Mesendoderm (in vitro differentiated cells): ENCODE measurements around the gene CEP295NL.
"Not testable (repeated sequence)": the region's sequence is repeated elsewhere in the genome, so short reads cannot be mapped to it uniquely, and the experiment has no call there.

Source experiments
- DNase-seq: peaks from one replicate; pipeline ENCODE4 v3.0.0; 2013
- H2AK5ac ChIP-seq: 2 replicates; pipeline ENCODE4 v1.6.1; 2013; ENCODE audit warnings: low read length, inconsistent platforms
- H2BK120ac ChIP-seq: 2 replicates; pipeline ENCODE4 v1.6.1; 2013; ENCODE audit warnings: low read depth, mild to moderate bottlenecking, low read length, moderate library complexity, mixed read lengths
- H2BK15ac ChIP-seq: replicated peaks from 2 replicates; pipeline ENCODE4 v1.6.1; 2013; ENCODE audit warnings: low read depth, mild to moderate bottlenecking, moderate library complexity
- H2BK5ac ChIP-seq: 2 replicates; pipeline ENCODE4 v1.6.1; 2013; ENCODE audit warnings: low read length, inconsistent platforms
- H3K18ac ChIP-seq: 2 replicates; pipeline ENCODE4 v1.6.1; 2013; ENCODE audit warnings: mild to moderate bottlenecking, low read length, mixed read lengths
- H3K23ac ChIP-seq: one replicate; pipeline ENCODE4 v1.6.1; 2013; ENCODE audit warnings: low read length
- H3K27ac ChIP-seq: 2 replicates; pipeline ENCODE4 v1.5.1; 2013; ENCODE audit warnings: low read depth, mild to moderate bottlenecking, inconsistent platforms, low read length, moderate library complexity
- H3K27me3 ChIP-seq: 2 replicates; pipeline ENCODE4 v1.6.1; 2013; ENCODE audit warnings: low read length, control low read depth, mild to moderate bottlenecking, inconsistent platforms; ENCODE audit not compliant: insufficient read depth, poor library complexity
- H3K36me3 ChIP-seq: 2 replicates; pipeline ENCODE4 v1.6.1; 2013; ENCODE audit warnings: low read length, inconsistent platforms; ENCODE audit not compliant: control insufficient read depth, insufficient read depth
- H3K4ac ChIP-seq: one replicate; pipeline ENCODE4 v1.6.1; 2013; ENCODE audit warnings: low read depth, mild to moderate bottlenecking, low read length, moderate library complexity
- H3K4me1 ChIP-seq: 2 replicates; pipeline ENCODE4 v1.6.1; 2013; ENCODE audit warnings: low read depth, low read length, inconsistent platforms; ENCODE audit not compliant: control insufficient read depth
- H3K4me2 ChIP-seq: 2 replicates; pipeline ENCODE4 v1.6.1; 2013; ENCODE audit warnings: low read length
- H3K4me3 ChIP-seq: 2 replicates; pipeline ENCODE4 v1.5.1; 2013; ENCODE audit warnings: mild to moderate bottlenecking, low read length
- H3K56ac ChIP-seq: one replicate; pipeline ENCODE4 v1.6.1; 2013; ENCODE audit warnings: low read length
- H3K79me1 ChIP-seq: 2 replicates; pipeline ENCODE4 v1.6.1; 2013; ENCODE audit warnings: low read length, inconsistent platforms
- H3K79me2 ChIP-seq: 2 replicates; pipeline ENCODE4 v1.6.1; 2013; ENCODE audit warnings: mild to moderate bottlenecking, low read length; ENCODE audit not compliant: control insufficient read depth, insufficient read depth
- H3K9ac ChIP-seq: 2 replicates; pipeline ENCODE4 v1.6.1; 2013; ENCODE audit warnings: low read length, inconsistent platforms
- H4K5ac ChIP-seq: one replicate; pipeline ENCODE4 v1.6.1; 2013; ENCODE audit warnings: low read length
- H4K8ac ChIP-seq: one replicate; pipeline ENCODE4 v1.6.1; 2013; ENCODE audit warnings: low read depth, mild to moderate bottlenecking, control low read depth, low read length, moderate library complexity
- WGBS: extraction: QIAGEN DNeasy Blood & Tissue Kit; methylation state at CpG from one replicate; pipeline ENCODE4 v1.1.7; 2013; ENCODE audit warnings: low lambda C conversion rate, missing lambda C conversion rate; ENCODE audit not compliant: insufficient coverage; ENCODE audit errors: extremely low coverage; 5-methylcytosine and 5-hydroxymethylcytosine counted together

Gene CEP295NL

DNA sequence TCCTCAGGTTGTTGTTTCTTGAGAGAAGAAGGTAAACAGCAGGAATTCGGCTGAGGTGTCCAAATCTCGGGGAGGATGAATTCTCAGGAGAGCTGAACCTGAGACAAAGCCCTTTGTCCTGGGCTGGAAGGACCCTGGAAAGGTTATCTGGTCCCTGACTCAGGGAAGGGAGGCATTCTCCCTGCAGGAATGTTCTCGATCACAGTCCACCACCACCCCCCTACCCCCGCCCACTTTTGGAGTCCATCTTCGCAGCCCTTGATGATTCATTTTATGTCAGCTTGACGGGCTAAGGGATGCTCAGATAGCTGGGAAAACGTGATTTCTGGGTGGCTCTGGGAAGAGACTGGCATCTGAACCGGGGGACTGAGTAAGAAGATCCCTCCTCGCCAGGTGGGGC, 1.4 kb upstream of the CEP295NL start:
- H2BK120ac ChIP-seq, result no peak overlapping the region
- no peak overlapping the region for H3K4ac ChIP-seq
- H3K23ac ChIP-seq, result no peak overlapping the region
- H3K4me1 ChIP-seq, result no peaks in the 10 kb centered on the region
- H2BK15ac ChIP-seq, result no peak overlapping the region
- no peak overlapping the region for H2AK5ac ChIP-seq
- peaks cover 2% of the 10 kb centered on the region for H3K79me1 ChIP-seq
- H3K4me2 ChIP-seq, result no peak overlapping the region
- H3K79me2 ChIP-seq, result no peaks in the 10 kb centered on the region
- H3K27ac ChIP-seq, result no peak overlapping the region
- H4K8ac ChIP-seq, result no peak overlapping the region
- peak; percentile 20 for DNase-seq
- H3K36me3 ChIP-seq, result no peaks in the 10 kb centered on the region
- H3K56ac ChIP-seq, result no peak overlapping the region
- H4K5ac ChIP-seq, result no peak overlapping the region
- no peak overlapping the region for H2BK5ac ChIP-seq
- H3K27me3 ChIP-seq, result no peaks in the 10 kb centered on the region
- no peak overlapping the region for H3K18ac ChIP-seq
- no peak overlapping the region for H3K4me3 ChIP-seq
- no peak overlapping the region for H3K9ac ChIP-seq
- WGBS, result no CpG with 5 or more reads among the region's 9 CpGs

DNA sequence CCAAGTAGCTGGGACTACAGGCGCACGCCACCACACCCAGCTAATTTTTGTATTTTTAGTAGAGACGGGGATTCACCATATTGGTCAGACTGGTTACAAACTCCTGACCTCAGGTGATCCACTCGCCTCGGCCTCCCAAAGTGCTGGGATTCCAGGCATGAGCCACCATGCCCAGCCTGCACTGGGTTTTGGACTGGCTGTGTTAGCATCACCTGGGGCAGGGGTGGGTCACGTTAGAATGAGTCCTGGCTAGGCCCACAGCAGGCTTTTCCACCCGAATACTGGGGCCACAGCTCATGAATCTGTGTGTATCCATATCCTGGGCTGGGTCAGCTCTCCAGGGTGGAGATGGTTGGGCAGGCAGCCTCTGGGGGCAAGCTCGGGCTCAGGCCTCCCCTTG, 770 bp downstream of the CEP295NL start:
- H3K56ac ChIP-seq, H3K79me2 ChIP-seq, H4K5ac ChIP-seq, H3K27ac ChIP-seq, H3K9ac ChIP-seq, H2AK5ac ChIP-seq, H3K27me3 ChIP-seq, H2BK15ac ChIP-seq, H3K18ac ChIP-seq, H3K4me2 ChIP-seq, H3K36me3 ChIP-seq, H2BK5ac ChIP-seq, H4K8ac ChIP-seq, H3K4ac ChIP-seq, DNase-seq, H3K23ac ChIP-seq, H3K4me3 ChIP-seq, H2BK120ac ChIP-seq, H3K79me1 ChIP-seq, H3K4me1 ChIP-seq: not testable (repeated sequence)
- no CpG with 5 or more reads among the region's 8 CpGs for WGBS

DNA sequence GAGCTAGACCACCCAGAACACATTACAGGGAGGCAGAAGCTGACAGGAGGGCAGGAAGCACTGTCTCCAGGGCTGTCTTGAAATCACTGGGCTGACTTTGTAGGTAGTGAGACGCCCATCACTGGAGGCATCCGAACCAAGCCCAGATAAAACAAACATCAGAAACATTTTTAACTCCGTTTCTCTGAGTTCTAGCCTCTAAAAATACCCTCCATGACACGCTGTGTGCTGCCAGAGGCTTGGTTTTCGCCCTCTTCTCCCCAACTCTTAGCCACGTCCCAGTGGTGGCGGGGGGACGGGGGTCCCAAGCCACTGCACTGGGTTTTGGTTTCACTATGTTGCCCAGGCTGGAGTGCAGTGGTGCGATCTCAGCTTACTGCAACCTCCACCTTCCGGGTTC, 1.2 kb downstream of the CEP295NL start:
- no peak overlapping the region for H2AK5ac ChIP-seq
- no peaks in the 10 kb centered on the region for H3K79me2 ChIP-seq
- no peak overlapping the region for H3K23ac ChIP-seq
- no peak overlapping the region for H3K27ac ChIP-seq
- no peaks in the 10 kb centered on the region for H3K4me1 ChIP-seq
- H3K27me3 ChIP-seq, result no peaks in the 10 kb centered on the region
- no CpG with 5 or more reads among the region's 10 CpGs for WGBS
- H3K36me3 ChIP-seq, result no peaks in the 10 kb centered on the region
- H3K56ac ChIP-seq, result no peak overlapping the region
- no peak overlapping the region for H2BK15ac ChIP-seq
- H3K4me3 ChIP-seq, result no peak overlapping the region
- H2BK120ac ChIP-seq, result no peak overlapping the region
- no peak for DNase-seq
- H3K4me2 ChIP-seq, result no peak overlapping the region
- H3K79me1 ChIP-seq, result peaks cover 6% of the 10 kb centered on the region
- no peak overlapping the region for H2BK5ac ChIP-seq
- no peak overlapping the region for H4K5ac ChIP-seq
- H3K18ac ChIP-seq, result no peak overlapping the region
- H4K8ac ChIP-seq, result no peak overlapping the region
- no peak overlapping the region for H3K4ac ChIP-seq
- H3K9ac ChIP-seq, result no peak overlapping the region

GRCh38 chr17:78900816-78901215, 2.2 kb downstream of the CEP295NL start:
- H3K27me3 ChIP-seq, result no peaks in the 10 kb centered on the region
- H2BK5ac ChIP-seq, result no peak overlapping the region
- H3K4ac ChIP-seq, result no peak overlapping the region
- H3K4me1 ChIP-seq, result no peaks in the 10 kb centered on the region
- H3K23ac ChIP-seq, result peak overlapping the region; percentile 80
- H4K5ac ChIP-seq, result no peak overlapping the region
- no peak overlapping the region for H3K4me2 ChIP-seq
- H3K27ac ChIP-seq, result no peak overlapping the region
- H3K79me2 ChIP-seq, result no peaks in the 10 kb centered on the region
- no peak overlapping the region for H2BK120ac ChIP-seq
- WGBS, result no CpG with 5 or more reads among the region's 29 CpGs
- H4K8ac ChIP-seq, result no peak overlapping the region
- no peaks in the 10 kb centered on the region for H3K36me3 ChIP-seq
- H3K4me3 ChIP-seq, result no peak overlapping the region
- no peak overlapping the region for H2AK5ac ChIP-seq
- DNase-seq, result no peak
- H3K9ac ChIP-seq, result no peak overlapping the region
- no peak overlapping the region for H2BK15ac ChIP-seq
- H3K79me1 ChIP-seq, result peaks cover 6% of the 10 kb centered on the region
- H3K56ac ChIP-seq, result no peak overlapping the region
- no peak overlapping the region for H3K18ac ChIP-seq

DNA sequence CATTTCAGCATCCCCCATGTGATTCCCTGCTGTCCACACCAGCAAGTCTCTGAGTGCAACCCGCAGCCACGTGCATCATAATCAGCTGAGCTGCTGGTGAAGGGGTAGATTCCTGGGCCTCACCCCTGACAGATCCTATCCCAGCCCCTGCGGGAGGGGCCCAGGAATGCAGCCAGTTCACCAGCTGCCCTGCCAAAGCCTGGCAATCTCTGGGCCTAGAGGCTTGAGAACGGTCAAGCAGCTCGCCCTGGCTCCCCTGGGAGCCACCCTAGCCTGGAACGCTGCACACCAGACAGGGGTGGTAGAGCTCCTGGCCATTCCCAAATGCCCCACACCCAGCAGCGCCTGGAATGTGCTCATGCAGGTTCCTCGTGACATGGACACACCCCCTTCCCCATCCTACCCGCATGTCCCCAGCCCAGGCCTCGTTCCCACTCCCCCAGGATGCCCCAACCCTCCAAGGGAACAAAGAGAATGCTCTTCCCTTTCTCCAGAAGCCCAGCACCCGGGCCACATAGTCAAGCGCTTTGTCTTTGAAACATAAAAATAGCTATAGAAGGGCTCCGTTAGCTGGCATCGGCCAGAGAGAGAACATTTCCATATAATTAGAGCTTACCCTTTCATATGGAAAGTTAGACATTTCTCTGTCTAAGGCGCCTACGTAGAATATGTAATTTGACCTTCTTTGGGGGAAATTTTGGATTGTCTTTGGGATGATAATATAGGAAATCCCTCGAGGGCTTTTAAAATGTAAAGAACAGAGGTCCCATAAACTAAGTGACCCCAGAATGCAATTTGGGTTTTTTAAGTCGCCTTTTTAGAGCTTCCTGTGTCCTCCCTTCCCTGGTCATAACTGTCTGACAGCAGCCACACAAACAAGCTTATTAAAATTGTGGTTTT, 3.4 kb downstream of the CEP295NL start:
- Histone ChIP-seq H3K23ac (no peak overlapping the region), H3K4me1 (no peaks in the 10 kb centered on the region), H3K4me3 (no peak overlapping the region), H3K9ac (no peak overlapping the region), H2AK5ac (no peak overlapping the region), H3K27me3 (no peaks in the 10 kb centered on the region), H2BK5ac (no peak overlapping the region), H3K79me1 (peaks cover 4% of the 10 kb centered on the region), H3K36me3 (no peaks in the 10 kb centered on the region), H3K27ac (no peak overlapping the region), H2BK15ac (no peak overlapping the region), H2BK120ac (no peak overlapping the region), H4K5ac (no peak overlapping the region), H3K4ac (no peak overlapping the region), H3K56ac (no peak overlapping the region), H3K79me2 (no peaks in the 10 kb centered on the region), H3K4me2 (no peak overlapping the region), H4K8ac (no peak overlapping the region), H3K18ac (no peak overlapping the region)
- WGBS, result no CpG with 5 or more reads among the region's 18 CpGs
- DNase-seq, result peak; percentile 77

DNA sequence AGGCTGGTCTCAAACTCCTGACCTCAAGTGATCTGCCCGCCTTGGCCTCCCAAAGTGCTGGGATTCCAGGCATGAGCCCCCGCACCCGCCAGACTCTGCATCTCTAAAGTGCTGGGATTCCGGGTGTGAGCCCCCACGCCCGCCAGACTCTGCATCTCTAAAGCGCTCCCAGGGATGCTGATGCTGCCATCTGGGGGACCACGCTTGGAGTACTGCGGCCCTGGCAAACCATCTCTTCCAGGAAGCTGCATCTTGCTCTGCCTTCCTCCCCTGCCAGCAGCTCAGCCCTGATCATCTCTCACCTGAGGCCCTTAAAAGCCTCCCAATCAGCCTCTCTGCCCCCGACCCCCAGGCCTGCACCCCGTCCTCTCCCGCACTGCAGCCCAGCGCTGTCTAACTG, 4.1 kb downstream of the CEP295NL start:
- H3K36me3 ChIP-seq, result no peaks in the 10 kb centered on the region
- no peaks in the 10 kb centered on the region for H3K79me2 ChIP-seq
- H2AK5ac ChIP-seq, result no peak overlapping the region
- no peaks in the 10 kb centered on the region for H3K4me1 ChIP-seq
- H2BK120ac ChIP-seq, result no peak overlapping the region
- no peak overlapping the region for H3K23ac ChIP-seq
- no peak overlapping the region for H3K56ac ChIP-seq
- H2BK5ac ChIP-seq, result no peak overlapping the region
- DNase-seq, result no peak
- WGBS, result no CpG with 5 or more reads among the region's 13 CpGs
- peaks cover 4% of the 10 kb centered on the region for H3K79me1 ChIP-seq
- no peak overlapping the region for H4K5ac ChIP-seq
- H3K27ac ChIP-seq, result no peak overlapping the region
- H3K4me3 ChIP-seq, result no peak overlapping the region
- no peak overlapping the region for H3K4me2 ChIP-seq
- H4K8ac ChIP-seq, result no peak overlapping the region
- no peak overlapping the region for H2BK15ac ChIP-seq
- H3K18ac ChIP-seq, result no peak overlapping the region
- H3K27me3 ChIP-seq, result no peaks in the 10 kb centered on the region
- H3K4ac ChIP-seq, result no peak overlapping the region
- H3K9ac ChIP-seq, result no peak overlapping the region
